Measurements from ENCODE around the gene ZNF892. TPM values are rescaled to one million over a fixed set of nuclear protein-coding genes. Genes with fewer than 3 reads are reported as not detected.

The ZNF892 gene
- total RNA-seq, 1 donor from 2014 or later: 7.1 TPM

DNA sequence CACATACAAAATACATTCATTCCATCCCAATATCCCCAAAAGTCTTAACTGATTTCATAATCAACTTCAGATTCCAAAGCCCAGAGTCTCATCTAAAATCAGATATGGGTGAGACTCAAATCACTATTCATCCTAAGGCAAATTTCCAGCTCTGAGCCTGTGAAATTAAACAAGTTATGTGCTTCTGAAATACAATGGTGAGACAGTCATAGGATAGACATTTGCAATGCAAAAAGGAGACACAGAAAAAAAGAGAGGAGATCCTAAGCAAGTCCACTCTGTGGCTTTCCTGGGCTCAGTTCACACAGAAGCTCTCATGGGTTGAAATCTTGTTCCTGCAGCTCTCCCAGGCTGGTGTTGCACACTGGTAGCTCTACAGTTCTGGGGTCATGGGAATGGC lies 18.3 kb downstream of the ZNF892 start:
- TF ChIP-seq, protein P1, sequence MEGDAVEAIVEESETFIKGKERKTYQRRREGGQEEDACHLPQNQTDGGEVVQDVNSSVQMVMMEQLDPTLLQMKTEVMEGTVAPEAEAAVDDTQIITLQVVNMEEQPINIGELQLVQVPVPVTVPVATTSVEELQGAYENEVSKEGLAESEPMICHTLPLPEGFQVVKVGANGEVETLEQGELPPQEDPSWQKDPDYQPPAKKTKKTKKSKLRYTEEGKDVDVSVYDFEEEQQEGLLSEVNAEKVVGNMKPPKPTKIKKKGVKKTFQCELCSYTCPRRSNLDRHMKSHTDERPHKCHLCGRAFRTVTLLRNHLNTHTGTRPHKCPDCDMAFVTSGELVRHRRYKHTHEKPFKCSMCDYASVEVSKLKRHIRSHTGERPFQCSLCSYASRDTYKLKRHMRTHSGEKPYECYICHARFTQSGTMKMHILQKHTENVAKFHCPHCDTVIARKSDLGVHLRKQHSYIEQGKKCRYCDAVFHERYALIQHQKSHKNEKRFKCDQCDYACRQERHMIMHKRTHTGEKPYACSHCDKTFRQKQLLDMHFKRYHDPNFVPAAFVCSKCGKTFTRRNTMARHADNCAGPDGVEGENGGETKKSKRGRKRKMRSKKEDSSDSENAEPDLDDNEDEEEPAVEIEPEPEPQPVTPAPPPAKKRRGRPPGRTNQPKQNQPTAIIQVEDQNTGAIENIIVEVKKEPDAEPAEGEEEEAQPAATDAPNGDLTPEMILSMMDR (conservative IDR thresholded peaks at IDR 0.05; ENCODE audit: low read depth, low read length): no peak
- no peak for DNase-seq (ENCODE audit: low read depth)
- no peak overlapping the region for H3K4me3 ChIP-seq (ENCODE audit: low read depth, low read length)

DNA sequence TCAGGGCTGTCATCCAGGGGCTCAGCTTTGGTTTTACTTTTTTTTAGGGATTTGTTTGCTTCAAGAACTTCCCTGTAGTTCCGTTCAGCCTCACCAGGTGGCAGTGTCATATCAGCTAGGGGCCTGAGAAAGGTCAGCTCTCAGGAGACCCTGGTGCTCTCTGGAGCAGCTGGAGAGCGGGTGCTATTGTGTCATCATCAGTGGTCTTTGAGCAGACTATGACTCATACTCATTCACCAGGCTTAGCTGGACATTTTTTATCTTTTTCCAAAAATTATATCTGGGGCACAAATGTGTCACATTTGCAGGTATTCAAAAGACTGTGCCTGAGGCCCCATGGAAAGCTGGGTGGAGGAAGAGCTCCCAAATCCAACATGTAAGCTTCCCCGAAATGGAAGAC lies 24.4 kb downstream of the ZNF892 start:
- TF ChIP-seq, protein P1 (conservative IDR thresholded peaks at IDR 0.05; ENCODE audit: low read depth, low read length): peak; percentile 99

DNA sequence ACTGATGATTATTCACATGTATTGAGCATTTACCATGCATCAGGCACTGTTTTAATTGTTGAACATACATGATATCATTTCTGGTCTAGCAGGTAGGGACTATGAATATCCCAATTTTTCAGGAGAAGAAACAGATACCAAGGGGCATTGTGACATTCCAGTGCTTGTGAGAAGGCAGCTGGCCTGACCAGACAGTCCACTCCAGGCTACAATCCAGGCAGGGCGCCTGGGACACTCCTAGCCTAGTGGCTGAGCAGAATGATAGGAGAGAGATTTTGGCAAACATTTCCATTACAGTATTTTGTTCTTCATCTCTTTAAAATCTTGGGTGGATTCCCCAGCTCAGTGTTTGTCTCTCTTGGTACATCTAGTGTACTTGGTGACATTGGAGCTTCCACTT lies 24.9 kb downstream of the ZNF892 start:
- TF ChIP-seq, protein P1 (conservative IDR thresholded peaks at IDR 0.05; ENCODE audit: low read depth, low read length): no peak
- H3K4me3 ChIP-seq (ENCODE audit: low read depth, low read length): no peak overlapping the region
- no peak for DNase-seq (ENCODE audit: low read depth)

More for the DNA sequence above, 24.4 kb downstream of the ZNF892 start:
- no peak overlapping the region for H3K4me3 ChIP-seq (ENCODE audit: low read depth, low read length)
- DNase-seq (ENCODE audit: low read depth): peak; percentile 43

DNA sequence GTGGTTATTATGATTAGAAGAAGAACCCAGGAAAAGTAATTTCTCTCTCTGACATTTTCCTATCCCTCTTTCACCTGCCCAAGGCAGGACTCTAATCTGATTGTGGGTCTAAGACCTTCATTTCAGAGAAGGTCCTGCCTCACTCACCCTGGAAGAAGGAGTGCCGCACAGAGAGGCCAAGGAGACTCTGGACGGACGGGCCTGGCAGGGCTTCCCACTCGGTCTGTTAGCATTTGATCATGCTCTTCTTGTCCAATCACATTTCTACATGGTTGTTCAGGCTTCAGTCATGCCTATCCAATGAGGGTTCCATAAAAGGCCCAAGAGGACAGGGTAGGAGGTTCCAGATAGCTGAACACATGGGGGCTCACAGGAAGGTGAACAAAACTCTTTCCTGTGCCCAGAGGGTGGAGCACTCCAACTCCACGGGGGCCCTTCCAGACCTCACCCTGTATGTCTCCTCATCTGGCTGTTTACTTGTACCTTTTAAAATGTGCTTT lies 27.0 kb downstream of the ZNF892 start:
- DNase-seq (ENCODE audit: low read depth): peak; percentile 36
- H3K4me3 ChIP-seq (ENCODE audit: low read depth, low read length): no peak overlapping the region
- TF ChIP-seq, protein P1 (conservative IDR thresholded peaks at IDR 0.05; ENCODE audit: low read depth, low read length): no peak

DNA sequence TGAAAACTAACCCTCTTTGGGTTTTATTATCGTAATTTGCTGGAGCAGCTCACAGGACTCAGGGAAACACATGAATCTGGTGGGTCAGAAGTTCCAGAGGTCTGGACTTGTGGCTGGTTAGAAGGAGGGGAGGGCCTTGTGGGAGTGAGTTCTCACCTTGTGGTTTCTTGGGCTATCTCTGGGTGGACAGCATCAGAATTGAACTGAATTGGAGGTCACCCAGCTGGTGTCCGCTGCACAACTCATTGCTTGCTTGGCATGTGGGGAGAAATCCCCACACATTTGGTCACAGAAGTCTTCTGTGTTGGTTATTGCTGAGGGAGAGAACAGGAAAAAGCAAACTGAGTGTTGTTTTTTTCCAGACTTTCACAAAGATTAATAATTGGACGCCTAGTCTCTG lies 27.5 kb downstream of the ZNF892 start:
- no peak overlapping the region for H3K4me3 ChIP-seq (ENCODE audit: low read depth, low read length)
- TF ChIP-seq, protein P1 (conservative IDR thresholded peaks at IDR 0.05; ENCODE audit: low read depth, low read length): no peak
- no peak for DNase-seq (ENCODE audit: low read depth)

DNA sequence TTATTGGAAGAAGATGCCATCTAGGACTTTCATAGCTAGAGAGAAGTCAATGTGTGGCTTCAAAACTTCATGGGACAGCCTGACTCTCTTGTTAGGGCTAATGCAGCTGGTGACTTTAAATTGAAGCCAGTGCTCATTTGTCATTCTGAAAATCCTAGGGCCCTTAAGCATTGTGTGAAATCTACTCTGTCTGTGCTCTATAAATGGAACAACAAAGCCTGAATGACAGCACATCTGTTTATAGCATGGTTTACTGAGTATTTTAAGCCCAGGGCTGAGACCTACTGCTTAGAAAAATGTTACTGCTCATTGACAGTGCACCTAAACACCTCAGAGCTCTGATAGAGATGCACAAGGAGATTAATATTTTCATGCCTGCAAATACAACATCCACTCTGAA lies 30.8 kb downstream of the ZNF892 start:
- TF ChIP-seq, protein P1 (conservative IDR thresholded peaks at IDR 0.05; ENCODE audit: low read depth, low read length): no peak
- no peak overlapping the region for H3K4me3 ChIP-seq (ENCODE audit: low read depth, low read length)
- DNase-seq (ENCODE audit: low read depth): no peak

DNA sequence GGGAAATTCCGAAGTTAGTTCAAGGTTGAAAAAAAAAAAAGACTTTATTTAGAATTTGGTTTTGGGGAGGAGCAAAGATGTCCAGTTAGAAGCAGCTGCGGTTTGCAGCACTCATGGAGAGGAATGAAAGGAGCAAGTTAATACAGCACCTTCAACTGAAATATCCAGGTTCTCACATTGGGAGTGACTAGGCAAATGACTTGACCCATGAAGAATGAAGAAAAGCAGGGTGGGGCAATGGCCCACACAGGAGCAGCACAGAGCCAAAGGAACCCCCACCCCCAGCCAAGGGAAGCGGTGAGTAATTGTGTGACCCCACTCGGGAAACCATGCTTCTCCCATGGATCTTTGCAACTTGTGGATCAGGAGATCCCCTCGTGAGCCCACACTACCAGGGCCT lies 32.8 kb downstream of the ZNF892 start:
- TF ChIP-seq, protein P1 (conservative IDR thresholded peaks at IDR 0.05; ENCODE audit: low read depth, low read length): no peak
- no peak overlapping the region for H3K4me3 ChIP-seq (ENCODE audit: low read depth, low read length)
- no peak for DNase-seq (ENCODE audit: low read depth)
